Activated B cell treated with CpG ODN at 0.5 μM for 24 hours (primary cell): ENCODE data around the gene HES5. TPM values are rescaled to one million over a fixed set of nuclear protein-coding genes. Genes with fewer than 3 reads are reported as not detected.
A peak's percentile ranks its signal among the peaks of the same experiment; 100 is the strongest.

Experiments
- ATAC-seq: fragments of 200-7000 bp; cut with Tn5 transposase; one replicate; pipeline ENCODE4 v1.10.0; 2021; ENCODE audit warnings: low read depth, mild to moderate bottlenecking, moderate library complexity
- CTCF ChIA-PET: fragments of 350-600 bp; sonication (Branson Sonifier 250); formaldehyde crosslinking; loops from one replicate; lab custom pipeline; 2021; ENCODE audit warnings: antibody characterized with exemption; lab: Charles Lee
- POLR2A ChIA-PET: fragments of 350-600 bp; sonication (Branson Sonifier 250); formaldehyde crosslinking; loops from one replicate; lab custom pipeline; 2021; ENCODE audit warnings: antibody characterized with exemption; lab: Charles Lee
- DNase-seq: peaks from one replicate; pipeline ENCODE4 v3.0.0; 2022
- H3K27ac Mint-ChIP-seq: one replicate; pipeline ENCODE4 v1.8.0; 2020; ENCODE audit warnings: mixed read lengths
- H3K27me3 Mint-ChIP-seq: one replicate; pipeline ENCODE4 v1.8.0; 2021; ENCODE audit warnings: mixed read lengths
- H3K36me3 Mint-ChIP-seq: one replicate; pipeline ENCODE4 v1.8.0; 2021; ENCODE audit warnings: low read depth, mixed read lengths
- H3K4me1 Mint-ChIP-seq: one replicate; pipeline ENCODE4 v1.8.0; 2021; ENCODE audit warnings: mixed read lengths
- H3K4me3 Mint-ChIP-seq: one replicate; pipeline ENCODE4 v1.8.0; 2020; ENCODE audit warnings: mild to moderate bottlenecking, mixed read lengths
- H3K9me3 Mint-ChIP-seq: one replicate; pipeline ENCODE4 v1.8.0; 2020; ENCODE audit warnings: mixed read lengths
- intact Hi-C: fragments of 100-400 bp; cut with micrococcal nuclease; formaldehyde crosslinking; loops from one replicate; pipeline ENCODE4 v1.15.1; 2024
- total RNA-seq: library from RNA; stranded (reverse); gene quantifications from 2 replicates; pipeline ENCODE4 v1.2.3, GENCODE V29; 2022
- TF ChIP-seq, protein P1 (sequence below): fragments of 200-600 bp; IDR thresholded peaks from one replicate; pipeline ENCODE4 v1.8.0; 2022; ENCODE audit warnings: antibody characterized with exemption, mild to moderate bottlenecking

HES5 gene
- total RNA-seq, 1 donor from 2014 or later = not detected

DNA sequence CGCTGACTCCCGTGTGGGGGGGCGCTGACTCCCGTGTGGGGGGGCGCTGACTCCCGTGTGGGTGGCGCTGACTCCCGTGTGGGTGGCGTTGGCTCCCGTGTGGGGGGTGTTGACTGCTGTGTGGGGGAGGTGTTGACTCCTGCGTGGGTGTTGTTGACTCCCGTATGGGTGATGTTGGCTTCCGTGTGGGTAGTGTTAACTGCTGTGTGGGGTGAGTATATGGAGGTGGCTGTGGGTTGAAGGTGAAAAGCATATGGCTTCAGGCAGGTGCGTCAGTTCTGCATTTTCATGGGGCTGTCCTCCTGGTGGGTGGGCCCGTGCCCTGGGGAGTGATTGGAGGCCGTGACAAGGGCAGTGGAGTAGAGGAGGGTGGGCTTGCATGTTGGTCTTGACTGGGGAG lies 46.1 kb downstream of the HES5 start:
- DNase-seq = no peak
- intact Hi-C loops = no loop called here
- no peak for ATAC-seq
- H3K4me3 Mint-ChIP-seq = no peak overlapping the region
- H3K36me3 Mint-ChIP-seq = peaks cover 11% of the 10 kb centered on the region
- no peaks in the 10 kb centered on the region for H3K27me3 Mint-ChIP-seq
- TF ChIP-seq, protein P1, sequence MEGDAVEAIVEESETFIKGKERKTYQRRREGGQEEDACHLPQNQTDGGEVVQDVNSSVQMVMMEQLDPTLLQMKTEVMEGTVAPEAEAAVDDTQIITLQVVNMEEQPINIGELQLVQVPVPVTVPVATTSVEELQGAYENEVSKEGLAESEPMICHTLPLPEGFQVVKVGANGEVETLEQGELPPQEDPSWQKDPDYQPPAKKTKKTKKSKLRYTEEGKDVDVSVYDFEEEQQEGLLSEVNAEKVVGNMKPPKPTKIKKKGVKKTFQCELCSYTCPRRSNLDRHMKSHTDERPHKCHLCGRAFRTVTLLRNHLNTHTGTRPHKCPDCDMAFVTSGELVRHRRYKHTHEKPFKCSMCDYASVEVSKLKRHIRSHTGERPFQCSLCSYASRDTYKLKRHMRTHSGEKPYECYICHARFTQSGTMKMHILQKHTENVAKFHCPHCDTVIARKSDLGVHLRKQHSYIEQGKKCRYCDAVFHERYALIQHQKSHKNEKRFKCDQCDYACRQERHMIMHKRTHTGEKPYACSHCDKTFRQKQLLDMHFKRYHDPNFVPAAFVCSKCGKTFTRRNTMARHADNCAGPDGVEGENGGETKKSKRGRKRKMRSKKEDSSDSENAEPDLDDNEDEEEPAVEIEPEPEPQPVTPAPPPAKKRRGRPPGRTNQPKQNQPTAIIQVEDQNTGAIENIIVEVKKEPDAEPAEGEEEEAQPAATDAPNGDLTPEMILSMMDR = no peak
- peaks cover 7% of the 10 kb centered on the region for H3K9me3 Mint-ChIP-seq
- peaks cover 9% of the 10 kb centered on the region for H3K4me1 Mint-ChIP-seq
- ChIA-PET POLR2A (no interaction called here), CTCF (no interaction called here)
- no peak overlapping the region for H3K27ac Mint-ChIP-seq

DNA sequence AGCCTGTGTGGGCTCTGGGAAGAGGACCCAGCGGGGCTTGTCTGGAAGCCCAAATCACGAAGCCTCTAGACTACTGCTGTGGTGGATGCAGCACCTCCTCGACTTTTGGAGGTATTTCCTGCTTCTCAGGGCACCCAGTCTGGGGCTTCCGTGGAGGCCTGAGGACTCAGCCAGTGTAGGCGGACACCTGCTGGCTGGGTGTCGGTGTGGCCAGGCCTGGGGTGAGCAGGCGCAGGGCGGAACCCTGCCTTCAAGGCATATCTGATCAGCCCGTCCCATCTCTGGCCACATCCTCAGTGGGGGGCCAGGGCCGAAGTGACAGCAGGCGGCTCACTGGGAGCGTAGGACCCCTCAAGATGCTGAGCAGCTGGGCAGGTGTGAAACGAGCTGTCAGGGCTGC lies 47.0 kb downstream of the HES5 start:
- no peak for ATAC-seq

DNA sequence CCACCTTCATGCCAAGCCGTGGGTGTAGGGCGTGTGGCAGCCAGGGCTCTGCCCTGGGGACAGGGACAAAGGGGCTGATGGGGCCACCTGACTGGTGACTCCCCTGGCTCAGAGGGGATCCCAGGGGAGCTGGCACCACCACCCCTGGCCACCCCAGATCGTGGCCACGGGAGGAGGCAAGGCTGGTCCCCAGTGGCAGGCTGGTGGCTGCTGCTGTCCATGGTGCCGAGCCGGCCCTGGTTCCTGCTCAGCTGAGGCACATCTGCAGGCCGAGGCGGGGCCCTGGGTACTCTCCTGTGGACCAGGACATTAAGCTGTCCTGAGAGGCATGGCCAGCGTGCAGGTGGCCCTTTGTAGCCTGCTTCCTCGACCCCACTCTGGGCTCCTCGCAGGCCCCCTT lies 47.5 kb downstream of the HES5 start:
- CTCF ChIA-PET = no interaction called here
- no peaks in the 10 kb centered on the region for H3K9me3 Mint-ChIP-seq

More for the DNA sequence above, 47.0 kb downstream of the HES5 start:
- Mint-ChIP-seq H3K4me1 (peaks cover 9% of the 10 kb centered on the region), H3K27ac (no peak overlapping the region), H3K27me3 (no peaks in the 10 kb centered on the region), H3K9me3 (no peaks in the 10 kb centered on the region), H3K4me3 (no peak overlapping the region), H3K36me3 (peaks cover 2% of the 10 kb centered on the region)
- TF ChIP-seq, protein P1 = no peak
- POLR2A ChIA-PET = no interaction called here
- DNase-seq = no peak
- CTCF ChIA-PET = no interaction called here
- intact Hi-C loops = no loop called here

DNA sequence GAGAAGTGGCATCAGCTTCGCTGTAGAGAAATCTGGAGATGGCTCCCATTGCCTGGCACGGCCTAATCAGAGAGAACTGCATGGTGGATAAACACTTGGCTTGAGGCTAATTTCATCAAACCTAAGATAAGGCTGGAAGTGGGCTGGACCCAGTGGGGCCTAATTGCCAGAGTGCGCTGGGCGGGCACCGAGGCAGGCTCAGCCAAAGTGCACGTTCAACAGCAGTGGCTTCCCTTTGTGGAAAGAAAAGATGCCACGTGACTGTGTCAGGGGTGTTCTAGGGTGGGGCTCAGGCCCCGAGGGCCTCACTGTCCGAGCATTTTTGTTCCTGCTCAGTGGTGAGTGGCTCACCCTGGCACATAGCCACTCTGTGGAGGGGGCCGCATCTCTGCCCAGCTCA lies 48.2 kb downstream of the HES5 start:
- Mint-ChIP-seq H3K4me1 (peaks cover 9% of the 10 kb centered on the region), H3K36me3 (no peaks in the 10 kb centered on the region), H3K9me3 (no peaks in the 10 kb centered on the region), H3K27me3 (no peaks in the 10 kb centered on the region), H3K27ac (no peak overlapping the region), H3K4me3 (no peak overlapping the region)
- ATAC-seq (no peak), DNase-seq (no peak)
- POLR2A ChIA-PET = no interaction called here
- intact Hi-C loops = no loop called here
- TF ChIP-seq, protein P1 = no peak
- CTCF ChIA-PET = no interaction called here

More for the DNA sequence above, 47.5 kb downstream of the HES5 start:
- no peaks in the 10 kb centered on the region for H3K36me3 Mint-ChIP-seq
- no peaks in the 10 kb centered on the region for H3K27me3 Mint-ChIP-seq
- POLR2A ChIA-PET = no interaction called here
- no peak overlapping the region for H3K4me3 Mint-ChIP-seq
- ATAC-seq (no peak), DNase-seq (no peak)
- H3K27ac Mint-ChIP-seq = no peak overlapping the region
- intact Hi-C loops = no loop called here
- H3K4me1 Mint-ChIP-seq = peaks cover 9% of the 10 kb centered on the region
- TF ChIP-seq, protein P1 = no peak

DNA sequence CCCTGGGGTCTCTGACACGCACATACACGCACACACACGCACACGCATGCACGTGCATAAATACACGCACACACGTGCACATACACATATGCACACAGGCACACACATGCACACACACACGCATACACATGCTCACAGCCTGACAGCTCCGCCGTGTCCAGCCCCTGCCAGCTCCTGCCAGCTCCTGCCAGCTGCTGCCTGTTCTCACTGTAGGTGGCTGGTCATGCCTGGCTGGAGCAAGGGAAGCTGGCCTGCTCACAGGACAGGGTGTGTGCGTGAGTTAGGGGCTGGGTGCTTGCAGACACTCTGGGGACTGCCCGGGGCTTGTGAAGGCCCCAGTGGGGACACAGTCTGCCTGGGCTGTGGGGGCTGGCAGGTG lies 49.1 kb downstream of the HES5 start:
- no peak overlapping the region for H3K27ac Mint-ChIP-seq
- CTCF ChIA-PET = interaction anchor here (0.7 kb wide), 1 partner anchor 286 kb away, joined by 3 read pairs; the partner anchor contains the start of gene FAAP20
- H3K4me1 Mint-ChIP-seq = peaks cover 9% of the 10 kb centered on the region
- DNase-seq = no peak
- no peak overlapping the region for H3K4me3 Mint-ChIP-seq
- H3K36me3 Mint-ChIP-seq = no peaks in the 10 kb centered on the region
- no peaks in the 10 kb centered on the region for H3K27me3 Mint-ChIP-seq
- ATAC-seq = peak; percentile 31
- POLR2A ChIA-PET = no interaction called here
- no peaks in the 10 kb centered on the region for H3K9me3 Mint-ChIP-seq
- TF ChIP-seq, protein P1 = no peak
- intact Hi-C loops = no loop called here
